Head of caudate nucleus (tissue), 42 donors: Measurements from ENCODE around the gene DEFB132.

Experiments used
- DNase-seq, 42 donors: peaks; one replicate each; pipeline versions ENCODE4 v3.0.0 to v3.0.0-alpha.2; 2020 to 2021; ENCODE audit warnings: mixed read lengths in 7 of 42
- intact Hi-C: fragments of 100-400 bp; cut with DNase I; formaldehyde crosslinking; loops from one replicate; pipeline ENCODE4 v1.15.0; 2022

DEFB132 gene

DNA sequence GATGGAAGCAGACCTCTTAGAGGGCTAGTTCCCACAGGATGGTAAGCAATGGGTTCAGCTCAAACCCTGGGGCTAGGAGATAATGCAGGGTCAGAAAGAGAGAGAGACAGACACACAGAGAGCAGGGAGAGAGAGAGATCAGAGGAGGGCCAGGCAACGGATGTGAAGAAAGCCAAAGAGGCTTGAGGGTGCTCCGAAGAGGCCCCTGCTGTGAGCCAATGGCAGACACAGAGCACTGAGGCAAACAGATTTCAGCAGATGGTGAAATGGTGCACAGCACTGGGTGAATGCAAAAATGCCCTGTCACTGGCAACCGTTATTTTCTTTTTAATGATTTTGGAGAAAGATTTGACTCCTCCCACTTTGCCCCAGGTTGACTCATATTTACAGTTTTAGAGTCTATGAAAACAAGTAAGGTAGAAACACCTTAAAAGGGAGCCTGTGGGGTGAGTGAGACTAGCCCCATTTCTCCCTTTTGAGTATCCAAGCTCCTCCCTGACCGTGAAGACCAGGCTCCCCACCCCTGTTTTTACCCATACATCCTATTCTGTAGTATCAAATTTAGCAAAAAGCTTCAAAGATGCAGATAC lies 840 bp downstream of the DEFB132 start:
- intact Hi-C loops: no loop called here
- no peak for DNase-seq

DNA sequence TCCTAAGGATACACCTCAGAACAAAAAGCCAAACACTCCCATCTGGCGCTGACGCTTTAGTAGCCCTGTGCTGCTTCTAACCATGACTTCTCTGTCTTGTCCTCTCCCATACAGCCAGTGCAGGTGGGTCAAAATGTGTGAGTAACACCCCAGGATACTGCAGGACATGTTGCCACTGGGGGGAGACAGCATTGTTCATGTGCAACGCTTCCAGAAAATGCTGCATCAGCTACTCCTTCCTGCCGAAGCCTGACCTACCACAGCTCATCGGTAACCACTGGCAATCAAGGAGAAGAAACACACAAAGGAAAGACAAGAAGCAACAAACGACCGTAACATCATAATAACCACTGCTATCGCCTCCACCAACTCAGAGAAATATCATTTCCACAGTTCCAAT lies 1.4 kb downstream of the DEFB132 start:
- peak in 3 of 42 donors; percentile 31 to 53 (median 31) for DNase-seq
- intact Hi-C loops: no loop called here

DNA sequence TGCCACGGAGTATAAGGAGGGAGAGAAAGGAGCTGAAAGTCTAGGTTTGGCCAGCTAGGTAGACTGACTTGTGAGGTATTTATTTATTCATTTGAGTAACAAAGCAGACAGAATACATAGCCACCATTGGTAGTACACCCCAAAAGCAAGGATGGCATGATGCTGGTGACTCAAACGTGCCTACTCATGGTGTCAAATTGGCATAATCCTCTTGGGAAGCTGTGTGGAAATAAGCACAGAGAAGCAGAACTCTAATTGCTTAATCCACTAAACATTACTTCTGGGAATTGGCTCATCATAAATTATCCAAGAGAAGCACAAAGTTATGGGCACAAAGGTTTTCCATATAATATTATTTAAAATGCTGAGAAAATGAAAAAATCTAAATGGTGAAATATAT lies 2.5 kb downstream of the DEFB132 start:
- no peak for DNase-seq
- intact Hi-C loops: no loop called here

DNA sequence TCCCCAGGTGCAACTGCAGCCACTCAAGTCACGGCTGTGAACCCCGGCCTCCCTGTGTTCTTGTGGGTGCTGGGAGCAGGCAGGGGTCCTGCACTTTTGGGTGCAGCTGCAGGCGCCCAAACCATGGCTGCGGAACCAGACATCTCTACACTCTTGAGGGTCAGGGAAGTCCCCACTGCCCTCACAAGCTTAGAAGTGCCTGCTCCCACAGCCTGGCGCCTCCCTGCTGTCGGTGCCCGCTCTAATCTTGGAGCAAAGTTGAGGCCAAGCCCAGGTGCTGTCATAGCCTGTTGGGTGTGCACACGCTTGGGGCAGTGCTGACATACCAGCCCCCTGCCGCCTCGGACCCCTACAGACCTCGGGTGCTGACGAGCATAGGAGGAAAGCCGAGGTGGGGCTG lies 6.2 kb downstream of the DEFB132 start:
- intact Hi-C loops: no loop called here
- no peak for DNase-seq

DNA sequence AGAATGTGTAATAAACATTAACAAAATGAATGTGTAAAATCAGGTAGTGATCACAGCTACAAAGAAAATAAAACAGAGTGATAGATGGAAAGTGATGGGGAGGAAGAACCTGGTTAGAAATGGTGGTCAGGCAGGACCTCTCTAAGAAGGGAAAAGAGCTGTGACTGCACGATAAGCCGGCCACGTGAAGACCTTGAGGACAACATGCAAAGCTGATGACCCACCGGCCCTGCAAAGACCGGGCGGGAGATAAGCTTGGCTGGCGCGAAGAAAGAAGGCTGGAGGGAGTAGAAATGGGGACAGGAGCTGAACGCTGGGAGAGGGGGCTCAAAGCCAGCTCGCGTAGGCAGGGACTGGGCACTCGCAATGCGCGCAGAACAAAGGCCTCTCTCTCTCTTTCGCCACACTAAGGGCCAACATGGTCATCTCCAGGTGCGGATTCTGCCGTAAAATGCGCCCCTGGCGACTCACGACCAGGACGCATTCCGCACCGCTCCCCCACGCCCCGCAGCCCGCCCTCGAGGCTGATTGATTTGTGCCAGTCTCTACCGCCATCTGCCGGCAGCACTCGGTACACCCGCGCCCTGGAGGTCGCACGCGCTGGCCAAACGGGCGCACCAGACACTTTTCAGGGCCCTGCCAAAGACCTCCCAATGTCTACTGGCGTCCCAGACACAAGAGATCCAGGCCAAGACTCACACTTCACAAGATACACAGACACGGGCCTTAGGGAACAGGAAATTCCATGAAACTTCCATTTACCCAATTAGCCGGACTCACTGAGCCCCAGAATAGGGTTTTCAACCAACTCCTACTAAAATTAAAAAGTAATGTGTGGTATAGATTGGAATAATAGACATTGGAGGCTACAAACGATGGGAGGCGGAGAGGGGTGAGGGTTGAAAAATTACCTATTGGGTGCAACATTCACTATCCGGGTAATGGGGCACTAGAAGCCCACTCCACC lies 9.4 kb downstream of the DEFB132 start:
- intact Hi-C loops: no loop called here
- DNase-seq: peak; percentile 75 to 94 (median 88)

DNA sequence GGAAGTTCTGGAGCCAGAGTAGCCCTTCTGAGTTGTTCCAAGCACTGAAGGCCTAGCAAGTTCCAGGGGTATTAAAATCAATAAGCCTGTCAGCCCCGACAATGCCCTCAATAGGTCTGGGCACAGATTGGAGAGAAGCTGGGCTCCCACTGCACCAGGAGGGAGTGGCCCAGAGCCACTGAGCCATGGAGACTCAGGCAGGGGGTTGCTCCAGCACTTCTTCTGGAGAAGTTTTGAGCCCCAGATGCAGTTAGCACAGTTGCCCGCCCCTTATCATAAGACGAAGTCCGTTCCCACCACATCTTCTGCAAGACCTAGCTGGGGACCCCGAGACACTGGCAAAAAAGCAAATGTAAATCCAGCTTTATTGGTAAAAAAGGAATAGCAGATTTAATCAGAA lies 13.0 kb downstream of the DEFB132 start:
- intact Hi-C loops: no loop called here
- DNase-seq: peak in 1 of 42 donors; percentile 8

DNA sequence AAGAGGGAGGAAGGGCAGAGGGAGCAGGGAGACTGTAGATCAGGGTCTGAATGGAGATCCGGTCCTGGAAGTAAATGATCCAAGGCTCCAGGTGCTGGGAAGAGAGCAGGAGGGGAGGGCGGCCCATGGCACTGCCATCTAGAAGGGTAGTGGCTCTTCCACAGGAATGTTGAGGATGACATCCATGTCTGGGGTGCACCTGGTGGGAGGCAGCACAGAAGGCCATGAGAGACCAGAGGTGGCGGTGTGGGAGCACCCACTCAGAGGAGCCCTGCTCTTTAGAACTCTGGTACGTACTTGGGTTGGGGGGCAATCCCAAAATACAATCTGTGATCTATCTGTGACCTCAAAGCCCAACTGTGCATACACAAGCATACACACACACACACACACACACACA lies 13.5 kb downstream of the DEFB132 start:
- DNase-seq: peak in 1 of 42 donors; percentile 20
- intact Hi-C loops: no loop called here

DNA sequence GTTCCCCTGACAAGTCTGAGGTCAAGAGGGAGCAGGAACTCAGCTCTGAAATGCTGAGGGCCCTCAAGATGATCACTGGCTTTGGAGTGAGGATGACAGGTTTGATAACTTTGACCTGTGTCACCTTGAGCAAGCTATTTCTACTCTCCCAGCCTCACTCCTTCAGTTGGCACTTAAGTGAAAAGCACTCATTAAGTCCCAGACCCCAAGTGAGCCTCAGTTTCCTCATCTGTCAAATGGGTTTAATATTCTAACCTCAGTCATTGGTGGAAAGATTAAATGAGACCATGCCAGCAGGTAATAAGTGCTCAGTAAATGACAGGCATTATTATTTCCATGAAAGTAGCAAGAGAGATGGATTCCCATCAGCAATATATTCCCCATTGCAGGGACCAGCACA lies 14.0 kb downstream of the DEFB132 start:
- intact Hi-C loops: no loop called here
- peak in 1 of 42 donors; percentile 14 for DNase-seq

DNA sequence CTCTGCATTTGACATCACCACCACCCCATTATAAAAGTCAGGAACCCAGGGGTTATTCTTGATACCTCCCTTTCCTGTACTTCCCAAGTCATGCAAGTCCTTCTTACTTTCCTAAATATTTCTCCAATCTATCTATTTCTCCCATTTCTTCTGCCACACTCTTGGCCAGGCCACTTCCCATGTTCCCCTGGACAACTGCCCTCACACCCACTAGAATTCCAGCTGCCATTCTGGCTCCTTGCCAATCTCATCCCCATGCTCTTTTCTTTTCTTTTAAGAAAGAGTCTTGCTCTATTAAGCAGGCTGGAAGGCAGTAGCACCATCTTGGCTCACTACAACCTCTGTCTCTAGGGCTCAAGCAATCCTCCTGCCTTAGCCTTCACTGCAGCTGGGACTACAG lies 15.2 kb downstream of the DEFB132 start:
- peak in 2 of 42 donors; percentile 33 to 38 for DNase-seq
- intact Hi-C loops: no loop called here

DNA sequence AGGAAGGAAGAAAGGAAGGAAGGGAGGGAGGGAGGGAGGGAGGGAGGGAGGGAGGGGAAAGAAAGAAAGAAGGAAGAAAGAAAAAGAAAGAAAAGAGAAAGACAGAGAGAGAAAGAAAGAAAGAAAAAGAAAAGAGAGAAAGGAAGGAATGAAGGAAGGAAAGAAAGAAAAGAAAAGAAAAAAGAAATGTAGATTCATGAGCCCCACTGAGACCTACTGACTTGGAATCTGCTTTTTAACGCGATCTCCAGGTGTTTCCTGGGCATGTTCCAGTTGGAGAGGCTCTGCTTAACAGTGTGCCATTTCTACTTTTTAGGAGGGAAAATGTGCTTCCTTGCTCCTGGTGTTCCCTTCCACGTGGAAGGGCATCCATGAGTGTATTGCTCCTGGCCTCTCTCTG lies 16.4 kb downstream of the DEFB132 start:
- intact Hi-C loops: no loop called here
- DNase-seq: no peak

DNA sequence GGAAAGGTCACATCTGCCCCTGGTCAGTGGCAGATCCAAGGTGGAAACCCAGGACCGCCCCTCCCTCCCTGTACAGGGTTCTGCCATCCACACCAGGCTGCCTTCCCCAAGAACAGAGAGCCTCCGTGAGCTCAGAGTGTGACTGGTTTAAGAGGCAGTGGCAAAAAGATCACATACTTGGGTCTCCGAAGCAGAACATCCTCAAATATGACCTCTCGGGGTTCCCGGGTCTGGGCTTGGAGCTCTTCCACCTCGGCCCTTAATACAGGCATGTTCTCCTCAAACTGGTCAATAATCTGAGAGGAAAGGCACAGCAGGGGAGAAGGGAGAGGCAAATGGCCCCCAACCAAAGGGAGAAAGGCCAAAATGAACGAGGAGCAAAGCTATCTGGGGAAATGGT lies 18.3 kb downstream of the DEFB132 start:
- peak in 1 of 42 donors; percentile 3 for DNase-seq
- intact Hi-C loops: no loop called here

DNA sequence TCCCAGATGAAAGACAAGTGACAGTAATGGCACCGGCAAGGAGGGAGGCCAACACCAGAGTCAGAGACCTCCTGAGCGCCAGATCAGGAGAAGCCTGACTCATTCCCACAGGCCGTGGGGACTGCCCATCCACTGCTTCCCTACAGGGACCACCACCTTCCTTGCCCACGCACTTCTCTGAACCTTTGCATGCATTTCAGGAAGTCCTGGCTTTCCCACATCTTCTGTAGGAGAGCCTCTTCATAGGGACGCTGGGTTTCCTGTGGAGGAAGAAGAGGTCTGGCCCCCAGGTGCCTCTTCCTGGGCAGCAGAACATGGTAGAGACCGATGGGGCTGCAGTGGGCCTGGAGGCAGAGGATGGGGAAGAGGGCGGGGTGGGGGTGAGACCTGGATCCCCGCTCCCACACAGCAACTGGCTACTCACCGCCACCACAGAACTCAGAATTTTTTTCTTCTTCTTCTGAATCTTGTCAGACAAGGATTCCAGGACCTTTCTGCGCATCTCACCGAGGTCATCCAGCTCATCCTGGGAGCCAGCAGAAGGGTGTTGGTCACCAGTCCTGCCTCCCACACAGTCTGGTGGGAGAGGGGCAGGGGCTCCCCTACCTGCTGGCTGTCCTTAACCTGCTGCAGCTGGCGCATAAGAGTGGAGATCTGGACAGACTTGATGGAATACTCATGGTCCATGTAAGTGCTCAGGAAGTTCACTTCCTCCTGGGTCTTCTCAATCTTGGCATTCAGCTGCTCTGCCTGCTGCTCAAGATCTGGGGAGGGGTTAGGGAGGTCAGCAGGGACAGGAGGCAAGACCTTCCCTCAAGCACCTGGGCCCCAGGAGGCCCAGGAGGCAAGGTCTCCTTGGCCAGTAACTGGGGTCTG lies 19.3 kb downstream of the DEFB132 start:
- peak in 1 of 42 donors; percentile 3 for DNase-seq
- intact Hi-C loops: no loop called here

DNA sequence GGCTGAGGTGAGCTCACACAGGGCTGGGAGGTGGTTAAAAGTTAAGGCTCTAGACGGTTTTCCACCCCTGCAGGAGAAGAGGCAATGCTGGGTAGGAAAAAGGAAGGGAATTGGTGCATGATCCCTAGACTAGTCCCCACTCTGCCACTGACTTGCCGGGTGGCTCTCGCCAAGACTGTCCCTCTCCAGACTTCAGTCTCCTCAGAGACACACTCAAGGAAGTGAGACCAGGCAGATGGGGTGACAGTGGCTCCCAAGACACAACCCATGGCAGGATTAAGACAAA lies 19.9 kb downstream of the DEFB132 start:
- intact Hi-C loops: no loop called here
- no peak for DNase-seq

DNA sequence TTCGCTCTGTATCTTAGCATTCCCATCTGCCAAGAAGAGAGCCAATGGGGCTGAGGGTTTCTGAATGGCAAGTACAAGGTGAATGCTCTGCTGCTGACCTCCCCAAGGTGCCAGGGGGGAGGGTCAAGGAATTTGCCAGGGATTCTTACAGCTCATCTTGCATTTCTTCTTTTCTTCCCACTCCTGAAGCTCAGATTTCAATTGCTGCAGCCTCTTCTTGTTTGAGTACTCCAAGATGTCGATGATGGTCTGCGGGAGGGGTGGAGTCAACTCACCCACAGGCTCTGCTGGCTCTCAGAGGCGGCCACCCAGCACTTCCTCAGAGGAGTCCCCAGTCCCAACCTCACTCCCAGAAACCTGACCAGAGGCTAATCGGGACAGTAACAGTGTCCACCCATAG lies 20.7 kb downstream of the DEFB132 start:
- DNase-seq: no peak
- intact Hi-C loops: no loop called here

DNA sequence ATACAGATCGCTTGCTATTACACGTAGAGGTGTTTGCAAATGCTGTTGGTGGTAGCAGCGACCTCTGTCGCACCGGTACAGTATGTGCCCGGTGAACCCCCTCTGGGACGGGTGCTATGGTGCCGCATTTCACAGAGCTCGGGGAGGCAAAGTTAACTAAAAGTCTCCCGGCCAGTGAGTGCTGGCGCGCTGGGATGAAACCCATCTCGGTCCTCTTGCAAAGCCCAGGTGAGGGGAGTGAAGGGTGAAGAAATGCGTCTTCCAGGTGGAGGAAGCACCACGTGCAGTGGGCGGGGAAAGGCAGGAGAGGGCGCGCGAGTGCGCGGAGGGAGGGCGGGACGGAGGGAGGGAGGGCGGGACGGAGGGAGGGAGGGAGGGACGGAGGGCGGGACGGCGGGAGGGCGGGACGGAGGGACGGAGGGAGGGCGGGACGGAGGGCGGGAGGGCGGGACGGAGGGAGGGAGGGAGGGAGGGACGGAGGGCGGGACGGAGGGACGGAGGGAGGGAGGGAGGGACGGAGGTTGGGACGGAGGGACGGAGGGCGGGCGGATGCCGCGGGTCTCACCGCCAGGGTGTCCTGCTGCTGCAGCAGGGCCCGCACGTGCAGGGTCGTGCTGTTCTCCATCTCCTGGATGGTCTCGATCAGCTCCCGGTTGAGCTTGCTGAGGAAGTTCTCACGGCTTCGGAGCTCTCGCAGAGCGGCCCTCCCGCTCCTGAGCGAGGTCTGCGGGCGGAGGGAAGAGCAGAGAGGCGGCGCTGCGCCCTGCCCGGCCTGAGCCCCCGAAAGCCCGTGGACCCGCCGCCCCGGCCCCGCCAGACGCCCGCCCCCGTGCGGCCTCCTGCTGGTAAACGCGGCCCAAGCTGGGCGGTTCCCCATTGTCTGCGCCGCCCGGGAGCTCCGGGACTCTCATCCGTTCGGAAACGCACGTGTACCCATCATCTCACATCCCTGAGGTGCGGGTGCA lies 21.4 kb downstream of the DEFB132 start:
- peak in 5 of 42 donors; percentile 4 to 83 (median 45) for DNase-seq
- intact Hi-C loops: no loop called here

DNA sequence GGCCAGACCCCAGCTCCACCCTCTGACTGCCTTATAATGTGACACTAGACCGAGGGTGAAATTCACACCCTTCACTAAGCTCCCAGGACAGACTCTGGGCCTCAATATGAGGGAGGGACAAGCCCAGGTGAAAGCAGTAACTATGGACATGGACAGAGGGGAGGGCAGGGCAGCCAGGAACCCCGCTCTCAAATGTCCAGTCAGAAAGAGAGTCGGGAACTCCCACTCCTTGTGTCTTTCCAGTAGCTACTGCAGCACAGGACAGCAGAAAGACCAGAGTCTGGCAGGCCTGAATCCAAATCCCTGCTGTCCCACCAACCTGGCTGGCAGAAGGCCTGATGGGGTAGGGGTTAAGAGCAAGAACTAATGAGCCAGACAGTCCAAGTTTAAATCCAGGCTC lies 26.6 kb downstream of the DEFB132 start:
- intact Hi-C loops: no loop called here
- no peak for DNase-seq

DNA sequence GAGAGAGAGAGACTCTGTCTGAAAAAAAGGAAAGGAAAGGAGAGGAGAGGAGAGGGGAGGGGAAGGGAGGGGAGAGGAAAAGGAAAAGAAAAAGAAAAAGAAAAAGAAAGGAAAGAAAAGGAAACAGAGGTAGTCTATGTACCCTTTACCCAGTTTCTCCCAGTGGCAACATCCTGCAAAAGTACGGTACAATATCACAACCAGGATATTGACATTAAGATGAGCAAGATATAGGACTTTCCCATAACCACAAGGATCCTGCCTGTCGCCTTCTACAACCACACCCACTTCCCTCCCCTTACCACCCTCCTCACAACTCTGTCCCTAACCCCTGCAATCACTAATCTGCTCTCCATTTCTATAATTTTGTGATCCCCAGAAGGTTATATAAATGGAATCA lies 29.0 kb downstream of the DEFB132 start:
- intact Hi-C loops: no loop called here
- DNase-seq: no peak

DNA sequence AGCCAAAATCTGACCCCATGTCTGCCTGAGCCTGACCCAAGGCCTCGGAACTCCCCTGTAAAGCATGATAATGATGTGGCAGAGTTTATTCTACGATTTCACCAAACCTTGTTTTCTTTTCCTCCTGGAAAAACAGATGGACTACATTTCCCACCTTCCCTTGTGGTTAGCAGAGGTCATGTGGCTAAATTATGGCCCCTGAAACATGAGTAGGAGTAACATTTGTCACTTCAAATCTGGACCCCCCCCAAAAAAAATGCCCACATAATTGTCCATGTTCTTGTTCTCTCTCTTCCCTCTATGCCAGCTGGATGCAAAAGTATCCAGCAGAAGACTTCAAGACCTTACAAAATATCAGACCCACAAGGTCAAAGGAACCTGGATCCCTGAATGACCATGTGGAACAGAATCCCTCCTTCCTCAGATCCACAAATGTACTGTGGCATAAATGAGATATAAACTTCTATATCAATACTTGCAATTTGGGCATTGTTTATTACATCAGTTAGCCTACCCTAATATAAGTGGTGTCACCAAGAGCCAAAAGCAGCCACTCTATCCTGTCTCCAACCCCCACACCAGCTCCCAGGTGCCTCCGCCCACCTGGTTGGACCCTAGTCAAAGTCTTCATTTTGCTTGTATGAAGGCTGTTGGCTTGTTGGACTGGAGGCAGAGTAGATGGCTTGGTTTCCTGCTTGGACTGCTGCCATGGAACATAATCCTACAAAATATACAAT lies 31.6 kb downstream of the DEFB132 start:
- intact Hi-C loops: no loop called here
- no peak for DNase-seq
